ENCODE results near the gene RPS23. TPM values are rescaled to one million over a fixed set of nuclear protein-coding genes. Genes with fewer than 3 reads are reported as not detected.

The RPS23 gene
- total RNA-seq, 1 experiment from 2014 or later, result 2,206 TPM

DNA sequence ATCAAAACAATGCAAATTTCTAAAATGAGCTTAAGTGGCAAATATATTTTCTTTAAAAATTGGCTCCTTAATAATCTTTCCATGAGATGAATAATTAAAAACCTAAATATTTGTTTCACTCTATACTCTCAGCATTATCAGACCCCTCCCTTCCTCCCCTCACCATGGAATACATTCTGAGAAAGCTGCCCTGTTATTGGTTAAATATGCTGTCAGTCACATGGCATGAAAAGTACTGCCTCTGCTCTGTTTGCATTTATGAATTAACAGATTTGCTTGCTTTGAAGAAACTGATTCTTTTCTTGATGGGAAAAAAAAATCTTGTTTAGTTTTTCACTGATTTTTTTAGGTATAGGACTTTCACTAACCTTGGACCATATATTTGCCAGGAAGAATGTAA lies 17.0 kb upstream of the RPS23 start:
- ATAC-seq, result no peak
- Histone ChIP-seq H3K4me3 (replicated peaks in 1 of 2; ENCODE audit: low read depth in 1 of 2, low read length in 2 of 2) (no peak overlapping the region), H3K9me3 (ENCODE audit: control insufficient read depth in 1 of 2, insufficient read depth in 1 of 2, low read depth in 1 of 2, low read length in 2 of 2) (no peaks in the 10 kb centered on the region), H4K20me1 (ENCODE audit: insufficient read depth) (no peaks in the 10 kb centered on the region), H3K79me2 (ENCODE audit: insufficient read depth, low read length) (no peaks in the 10 kb centered on the region), H3K36me3 (ENCODE audit: control insufficient read depth in 1 of 2, insufficient read depth in 2 of 2, low read length in 2 of 2) (no peaks in the 10 kb centered on the region), H2AFZ (ENCODE audit: low read depth, low read length, poor library complexity, severe bottlenecking) (no peak overlapping the region), H3K4me1 (ENCODE audit: control insufficient read depth in 1 of 2, insufficient read depth in 2 of 2, low read length in 2 of 2) (no peaks in the 10 kb centered on the region), H3K4me2 (ENCODE audit: low read length) (no peak overlapping the region), H3K9ac (ENCODE audit: low read length) (no peak overlapping the region), H3K27me3 (ENCODE audit: insufficient read depth, low read length) (no peaks in the 10 kb centered on the region), H3K27ac (ENCODE audit: low read depth, low read length) (no peak overlapping the region), H3K9me2 (ENCODE audit: insufficient read depth) (no peaks in the 10 kb centered on the region)
- intact Hi-C loops (cut with micrococcal nuclease), result no loop called here
- DNase-seq (ENCODE audit: low read depth, low spot score), result no peak
- CTCF ChIA-PET, result interaction anchor here (0.7 kb wide), 1 partner anchor 1075 kb away, joined by 3 read pairs; no protein-coding TSS in a partner anchor
- no TSS peak for BruUV-seq (replicated peaks)
- RAD21 ChIA-PET (ENCODE audit: low non-redundant PET in 1 of 2, low total read pairs in 2 of 2, uncharacterized antibody in 2 of 2, unreplicated experiment in 2 of 2), result no interaction called here
- POLR2A ChIA-PET, result interaction anchor here (0.8 to 1.3 kb wide), 2 partner anchors 9 to 17 kb away, joined by 3 to 6 read pairs; partner anchors contain the start of gene RPS23
- no peak for TF ChIP-seq YY1 (IDR thresholded peaks at IDR 0.05; ENCODE audit: extremely low read depth, insufficient replicate concordance, low read depth, low read length)
- TF ChIP-seq RAD21 (IDR thresholded peaks at IDR 0.05; ENCODE audit: low read depth), result no peak
- no peak for TF ChIP-seq SIN3A (IDR thresholded peaks at IDR 0.05; ENCODE audit: low read depth)
- TF ChIP-seq EGR1 (IDR thresholded peaks at IDR 0.05; ENCODE audit: low read depth), result no peak
- TF ChIP-seq, protein P1, sequence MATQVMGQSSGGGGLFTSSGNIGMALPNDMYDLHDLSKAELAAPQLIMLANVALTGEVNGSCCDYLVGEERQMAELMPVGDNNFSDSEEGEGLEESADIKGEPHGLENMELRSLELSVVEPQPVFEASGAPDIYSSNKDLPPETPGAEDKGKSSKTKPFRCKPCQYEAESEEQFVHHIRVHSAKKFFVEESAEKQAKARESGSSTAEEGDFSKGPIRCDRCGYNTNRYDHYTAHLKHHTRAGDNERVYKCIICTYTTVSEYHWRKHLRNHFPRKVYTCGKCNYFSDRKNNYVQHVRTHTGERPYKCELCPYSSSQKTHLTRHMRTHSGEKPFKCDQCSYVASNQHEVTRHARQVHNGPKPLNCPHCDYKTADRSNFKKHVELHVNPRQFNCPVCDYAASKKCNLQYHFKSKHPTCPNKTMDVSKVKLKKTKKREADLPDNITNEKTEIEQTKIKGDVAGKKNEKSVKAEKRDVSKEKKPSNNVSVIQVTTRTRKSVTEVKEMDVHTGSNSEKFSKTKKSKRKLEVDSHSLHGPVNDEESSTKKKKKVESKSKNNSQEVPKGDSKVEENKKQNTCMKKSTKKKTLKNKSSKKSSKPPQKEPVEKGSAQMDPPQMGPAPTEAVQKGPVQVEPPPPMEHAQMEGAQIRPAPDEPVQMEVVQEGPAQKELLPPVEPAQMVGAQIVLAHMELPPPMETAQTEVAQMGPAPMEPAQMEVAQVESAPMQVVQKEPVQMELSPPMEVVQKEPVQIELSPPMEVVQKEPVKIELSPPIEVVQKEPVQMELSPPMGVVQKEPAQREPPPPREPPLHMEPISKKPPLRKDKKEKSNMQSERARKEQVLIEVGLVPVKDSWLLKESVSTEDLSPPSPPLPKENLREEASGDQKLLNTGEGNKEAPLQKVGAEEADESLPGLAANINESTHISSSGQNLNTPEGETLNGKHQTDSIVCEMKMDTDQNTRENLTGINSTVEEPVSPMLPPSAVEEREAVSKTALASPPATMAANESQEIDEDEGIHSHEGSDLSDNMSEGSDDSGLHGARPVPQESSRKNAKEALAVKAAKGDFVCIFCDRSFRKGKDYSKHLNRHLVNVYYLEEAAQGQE (IDR thresholded peaks at IDR 0.05; ENCODE audit: low read depth), result no peak
- no peak for TF ChIP-seq POLR2A (IDR thresholded peaks at IDR 0.05; ENCODE audit: borderline replicate concordance, extremely low read depth, insufficient read depth, insufficient read length)
- TF ChIP-seq TCF7L2 (IDR thresholded peaks at IDR 0.05; ENCODE audit: borderline replicate concordance, extremely low read depth, insufficient read depth, insufficient read length), result no peak
- TF ChIP-seq, protein P2, sequence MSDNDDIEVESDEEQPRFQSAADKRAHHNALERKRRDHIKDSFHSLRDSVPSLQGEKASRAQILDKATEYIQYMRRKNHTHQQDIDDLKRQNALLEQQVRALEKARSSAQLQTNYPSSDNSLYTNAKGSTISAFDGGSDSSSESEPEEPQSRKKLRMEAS (IDR thresholded peaks at IDR 0.05), result no peak
- no peak for TF ChIP-seq ZNF274 (IDR thresholded peaks at IDR 0.05; ENCODE audit: low read depth, low read length)
- no peak for TF ChIP-seq SRF (IDR thresholded peaks at IDR 0.05; ENCODE audit: low read depth)
- TF ChIP-seq EZH2 (IDR thresholded peaks at IDR 0.05), result no peak
- TF ChIP-seq EZH2phosphoT487 (IDR thresholded peaks at IDR 0.05; ENCODE audit: borderline replicate concordance), result no peak
- TF ChIP-seq FOSL1 (IDR thresholded peaks at IDR 0.05; ENCODE audit: low read depth), result no peak
- TF ChIP-seq ZFX (IDR thresholded peaks at IDR 0.05), result no peak
- TF ChIP-seq SP1 (IDR thresholded peaks at IDR 0.05; ENCODE audit: low read depth), result no peak
- no peak for TF ChIP-seq CEBPB (IDR thresholded peaks at IDR 0.05; ENCODE audit: low read depth)
- TF ChIP-seq, protein P3, sequence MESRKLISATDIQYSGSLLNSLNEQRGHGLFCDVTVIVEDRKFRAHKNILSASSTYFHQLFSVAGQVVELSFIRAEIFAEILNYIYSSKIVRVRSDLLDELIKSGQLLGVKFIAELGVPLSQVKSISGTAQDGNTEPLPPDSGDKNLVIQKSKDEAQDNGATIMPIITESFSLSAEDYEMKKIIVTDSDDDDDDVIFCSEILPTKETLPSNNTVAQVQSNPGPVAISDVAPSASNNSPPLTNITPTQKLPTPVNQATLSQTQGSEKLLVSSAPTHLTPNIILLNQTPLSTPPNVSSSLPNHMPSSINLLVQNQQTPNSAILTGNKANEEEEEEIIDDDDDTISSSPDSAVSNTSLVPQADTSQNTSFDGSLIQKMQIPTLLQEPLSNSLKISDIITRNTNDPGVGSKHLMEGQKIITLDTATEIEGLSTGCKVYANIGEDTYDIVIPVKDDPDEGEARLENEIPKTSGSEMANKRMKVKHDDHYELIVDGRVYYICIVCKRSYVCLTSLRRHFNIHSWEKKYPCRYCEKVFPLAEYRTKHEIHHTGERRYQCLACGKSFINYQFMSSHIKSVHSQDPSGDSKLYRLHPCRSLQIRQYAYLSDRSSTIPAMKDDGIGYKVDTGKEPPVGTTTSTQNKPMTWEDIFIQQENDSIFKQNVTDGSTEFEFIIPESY (IDR thresholded peaks at IDR 0.05; ENCODE audit: extremely low read depth, insufficient replicate concordance, low read length), result no peak
- no peak for TF ChIP-seq JUND (IDR thresholded peaks at IDR 0.05)
- TF ChIP-seq, protein P4, sequence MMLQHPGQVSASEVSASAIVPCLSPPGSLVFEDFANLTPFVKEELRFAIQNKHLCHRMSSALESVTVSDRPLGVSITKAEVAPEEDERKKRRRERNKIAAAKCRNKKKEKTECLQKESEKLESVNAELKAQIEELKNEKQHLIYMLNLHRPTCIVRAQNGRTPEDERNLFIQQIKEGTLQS (IDR thresholded peaks at IDR 0.05), result no peak
- TF ChIP-seq, protein P5, sequence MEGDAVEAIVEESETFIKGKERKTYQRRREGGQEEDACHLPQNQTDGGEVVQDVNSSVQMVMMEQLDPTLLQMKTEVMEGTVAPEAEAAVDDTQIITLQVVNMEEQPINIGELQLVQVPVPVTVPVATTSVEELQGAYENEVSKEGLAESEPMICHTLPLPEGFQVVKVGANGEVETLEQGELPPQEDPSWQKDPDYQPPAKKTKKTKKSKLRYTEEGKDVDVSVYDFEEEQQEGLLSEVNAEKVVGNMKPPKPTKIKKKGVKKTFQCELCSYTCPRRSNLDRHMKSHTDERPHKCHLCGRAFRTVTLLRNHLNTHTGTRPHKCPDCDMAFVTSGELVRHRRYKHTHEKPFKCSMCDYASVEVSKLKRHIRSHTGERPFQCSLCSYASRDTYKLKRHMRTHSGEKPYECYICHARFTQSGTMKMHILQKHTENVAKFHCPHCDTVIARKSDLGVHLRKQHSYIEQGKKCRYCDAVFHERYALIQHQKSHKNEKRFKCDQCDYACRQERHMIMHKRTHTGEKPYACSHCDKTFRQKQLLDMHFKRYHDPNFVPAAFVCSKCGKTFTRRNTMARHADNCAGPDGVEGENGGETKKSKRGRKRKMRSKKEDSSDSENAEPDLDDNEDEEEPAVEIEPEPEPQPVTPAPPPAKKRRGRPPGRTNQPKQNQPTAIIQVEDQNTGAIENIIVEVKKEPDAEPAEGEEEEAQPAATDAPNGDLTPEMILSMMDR (IDR thresholded peaks at IDR 0.05 in 2 of 3, conservative IDR thresholded peaks at IDR 0.05 in 1 of 3; ENCODE audit: borderline replicate concordance in 1 of 3, insufficient read depth in 1 of 3, low read depth in 2 of 3, low read length in 2 of 3), result no peak
